ENCODE measurements around the gene ZNF33A. TPM values are rescaled to one million over a fixed set of nuclear protein-coding genes. Genes with fewer than 3 reads are reported as not detected.
"Not testable (repeated sequence)": the region's sequence is repeated elsewhere in the genome, so short reads cannot be mapped to it uniquely, and the experiment has no call there.

Gene ZNF33A
- 70.9 TPM for polyA plus RNA-seq (ENCODE audit: insufficient read length)
- long read RNA-seq, donor 1, full-length matches to known transcripts: 12 of 12 reads
- long read RNA-seq, donor 1, partial matches to known transcripts: 0 of 12 reads
- long read RNA-seq, donor 1, other reads (novel, unspliced or antisense): 0 of 12 reads
- long read RNA-seq, donor 2, full-length matches to known transcripts: 18 of 18 reads
- long read RNA-seq, donor 2, partial matches to known transcripts: 0 of 18 reads
- long read RNA-seq, donor 2, other reads (novel, unspliced or antisense): 0 of 18 reads
- long read RNA-seq, donor 3, full-length matches to known transcripts: 9 of 9 reads
- long read RNA-seq, donor 3, partial matches to known transcripts: 0 of 9 reads
- long read RNA-seq, donor 3, other reads (novel, unspliced or antisense): 0 of 9 reads
- long read RNA-seq, donor 4, partial matches to known transcripts: 0 of 1 reads
- long read RNA-seq, donor 4, other reads (novel, unspliced or antisense): 0 of 1 reads
- long read RNA-seq, donor 5, transcript ZNF33A-203 (5 exons, 3,994 nt): major isoform, 8 of 8 reads
- long read RNA-seq, donor 5, partial matches to known transcripts: 0 of 8 reads
- long read RNA-seq, donor 5, other reads (novel, unspliced or antisense): 0 of 8 reads
- long read RNA-seq, donor 6, full-length matches to known transcripts: 7 of 7 reads
- long read RNA-seq, donor 6, partial matches to known transcripts: 0 of 7 reads
- long read RNA-seq, donor 6, other reads (novel, unspliced or antisense): 0 of 7 reads
- long read RNA-seq, donor 7, full-length matches to known transcripts: 12 of 12 reads
- long read RNA-seq, donor 7, partial matches to known transcripts: 0 of 12 reads
- long read RNA-seq, donor 7, other reads (novel, unspliced or antisense): 0 of 12 reads
- long read RNA-seq, donor 8, full-length matches to known transcripts: 4 of 4 reads
- long read RNA-seq, donor 8, partial matches to known transcripts: 0 of 4 reads
- long read RNA-seq, donor 8, other reads (novel, unspliced or antisense): 0 of 4 reads

DNA sequence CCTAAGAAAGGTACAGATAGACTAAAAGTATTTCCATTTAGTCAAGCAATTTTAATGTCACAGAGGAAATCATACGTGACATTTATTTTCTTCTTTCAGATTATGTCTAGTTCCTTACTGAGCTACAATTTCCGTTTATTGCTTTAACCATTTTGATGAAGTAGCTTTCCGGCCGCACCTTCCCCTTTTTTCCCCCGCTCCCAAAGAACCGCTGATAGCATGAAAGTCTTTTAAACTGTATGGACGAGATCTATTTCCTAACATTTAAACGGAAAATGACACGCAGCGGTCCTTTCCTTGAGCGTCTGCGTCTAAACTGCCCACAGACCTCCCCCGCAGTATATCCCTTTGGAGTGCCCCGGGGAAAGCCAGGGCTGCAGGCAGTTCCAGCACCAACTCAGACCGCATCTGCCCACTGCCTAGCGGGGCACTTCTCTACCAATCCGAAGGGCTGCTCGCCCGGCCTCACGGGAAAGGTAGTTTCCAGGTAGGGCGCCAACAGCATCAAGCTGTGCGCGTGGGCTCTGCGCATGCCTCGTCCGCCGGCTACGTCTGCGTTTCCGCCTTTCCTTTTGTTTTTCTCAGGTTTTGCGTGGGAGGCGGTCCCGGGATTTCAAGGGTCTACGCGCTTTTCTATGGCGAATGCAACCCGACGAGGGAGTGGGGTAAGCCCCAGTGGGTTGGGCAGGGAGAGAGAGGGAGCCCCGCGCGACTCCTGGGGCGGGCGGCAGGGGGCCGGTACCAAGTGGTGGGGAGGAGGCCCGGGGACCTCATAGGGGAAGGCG, at the start of gene ZNF33A:
Gene ZNF33A, plus strand, starts transcription at position 557 of the 785 bp plus-strand sequence. CDS start 1,667 bp downstream, outside the sequence.
- DNase-seq: peak; percentile 92

DNA sequence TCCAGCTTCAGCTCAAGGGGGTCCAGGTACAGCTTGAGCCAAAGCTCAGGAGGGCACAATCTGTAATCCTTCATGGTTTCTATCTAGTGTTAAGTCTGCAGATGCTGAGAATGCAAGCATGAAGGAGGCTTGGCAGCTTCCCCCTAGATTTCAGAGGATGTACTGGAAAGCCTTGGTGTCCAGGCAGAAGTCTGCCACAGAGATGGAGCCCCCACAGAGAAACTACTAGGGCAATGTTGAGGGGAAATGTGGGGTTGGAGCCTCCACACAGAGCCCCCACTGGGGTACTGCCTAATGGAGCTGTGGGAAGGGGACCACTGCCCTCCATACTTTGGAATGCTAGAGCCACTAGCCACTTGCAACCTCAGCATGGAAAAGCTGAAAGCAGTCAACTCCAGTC, 45.5 kb upstream of the ZNF33A start:
- DNase-seq: no peak

DNA sequence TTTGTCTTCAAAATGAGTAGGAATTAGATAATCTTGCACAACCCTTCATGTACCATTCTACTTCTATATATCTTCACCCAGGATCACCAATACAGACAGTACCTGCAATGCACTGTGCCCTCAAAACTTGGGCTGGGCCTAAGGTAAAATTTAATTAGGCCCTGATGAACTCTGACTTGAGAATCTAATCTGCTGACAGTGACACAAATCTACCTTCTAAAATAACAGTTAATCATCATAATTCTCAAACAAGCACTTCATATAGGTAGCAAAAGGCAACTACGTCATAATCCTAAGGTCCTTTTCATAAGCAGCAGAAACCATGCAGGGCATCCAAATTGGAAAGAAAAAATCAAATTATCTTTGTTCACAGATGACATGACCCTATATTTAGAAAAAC, 38.1 kb upstream of the ZNF33A start:
- no peak for DNase-seq

DNA sequence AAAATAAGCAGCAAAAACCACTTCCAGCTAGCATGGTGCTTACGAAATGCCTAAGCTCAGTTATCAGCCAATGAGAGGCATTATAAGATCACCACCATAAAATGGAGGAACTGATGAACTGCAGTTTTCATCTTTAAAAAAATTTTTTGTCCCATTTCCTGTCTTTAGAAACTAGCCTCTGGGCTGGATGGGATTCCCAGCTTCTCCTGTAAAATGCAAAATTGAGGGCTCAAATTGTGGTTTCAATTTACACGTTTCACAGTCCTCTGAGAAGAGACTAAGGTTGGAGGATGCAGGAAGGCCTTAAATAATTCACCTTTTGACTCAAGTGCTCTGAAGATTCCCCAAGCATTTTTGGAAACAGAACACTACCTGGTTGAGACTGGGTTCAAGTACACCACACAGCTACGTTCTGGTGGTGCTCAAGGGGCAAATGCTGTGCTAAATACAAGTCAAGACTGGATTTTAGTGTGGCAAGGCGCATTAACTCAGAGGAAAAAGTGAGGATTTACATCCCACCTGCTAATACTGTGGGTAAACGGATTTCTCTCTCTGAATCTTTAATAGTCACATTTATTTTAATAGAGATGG, 35.0 kb upstream of the ZNF33A start:
- peak; percentile 33 for DNase-seq

DNA sequence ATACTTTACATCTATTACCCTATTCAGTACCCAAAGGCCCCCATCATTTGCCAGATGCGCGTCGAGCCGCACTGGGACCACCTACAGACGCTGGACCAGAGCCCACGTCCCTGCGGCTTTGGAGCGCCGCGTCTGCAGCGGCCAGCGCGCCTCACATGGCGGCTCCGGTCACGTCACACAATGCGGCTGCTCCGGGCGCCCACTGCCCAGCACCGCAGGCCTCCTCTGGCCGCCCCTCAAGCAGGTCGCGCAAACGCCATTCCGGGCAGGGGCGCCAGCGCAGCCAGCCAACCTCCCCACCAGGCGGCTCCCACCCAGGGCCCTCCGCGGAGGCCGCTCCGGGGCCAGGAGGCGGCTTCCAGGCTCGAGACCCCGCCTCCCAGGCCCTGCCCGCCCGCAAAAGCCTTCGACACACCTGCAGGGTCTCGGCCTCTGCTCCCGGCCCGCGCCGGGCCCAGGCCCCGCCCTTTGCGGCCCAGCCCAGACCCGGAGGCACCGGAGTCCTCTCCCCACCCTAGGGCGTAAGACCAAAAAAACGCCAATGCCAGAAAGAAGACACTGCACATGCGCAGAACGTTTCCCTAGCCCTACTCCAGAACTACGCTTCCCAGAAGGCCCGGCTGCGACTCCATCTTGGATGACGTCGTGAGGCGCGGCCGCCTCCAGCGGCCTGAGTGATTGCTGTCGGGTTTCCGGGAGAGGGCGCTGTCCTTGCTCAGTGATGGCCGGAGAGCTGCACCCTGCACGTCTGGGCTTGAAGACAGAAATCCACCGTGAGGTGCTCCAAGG, 34.2 kb upstream of the ZNF33A start, which contains the start of gene ZNF25:
Gene ZNF25, minus strand, starts transcription at position 557 of the 789 bp plus-strand sequence. CDS start 4,925 bp downstream, outside the sequence.
- peak; percentile 99 for DNase-seq

DNA sequence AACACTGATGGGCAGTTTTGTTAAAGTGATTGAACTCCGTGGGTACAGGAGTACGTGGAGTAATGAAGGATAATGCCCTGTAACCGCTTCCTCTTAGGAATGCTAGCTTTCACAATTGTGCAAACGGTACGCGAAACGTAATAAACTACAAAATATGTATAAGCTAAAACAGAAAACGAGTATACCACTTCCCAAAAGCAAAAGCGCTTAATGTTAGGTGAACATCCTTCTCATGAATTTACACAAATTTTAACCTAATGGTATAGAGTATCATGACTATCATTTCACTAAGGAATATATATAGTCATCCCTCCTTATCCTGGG, 33.6 kb upstream of the ZNF33A start:
- no peak for DNase-seq

DNA sequence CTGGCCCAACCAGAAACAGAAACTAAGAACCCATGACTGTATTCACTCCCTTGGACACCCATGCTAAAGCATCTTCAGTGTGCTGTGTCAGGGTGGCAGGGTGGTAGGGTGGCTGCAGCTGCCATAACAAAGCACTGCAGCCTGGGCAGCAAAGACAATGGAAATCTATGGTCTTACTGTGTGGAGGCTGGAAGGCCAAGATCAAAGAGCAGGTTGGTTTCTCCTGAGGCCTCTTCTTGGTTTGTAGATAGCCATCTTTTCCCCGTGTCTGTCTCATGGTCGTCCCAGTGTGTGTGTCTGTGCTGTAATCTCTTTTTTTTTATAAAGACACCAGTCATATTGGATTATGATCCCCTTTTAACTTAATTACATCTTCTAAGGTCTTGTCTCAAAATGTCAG, 18.8 kb upstream of the ZNF33A start:
- no peak for DNase-seq

DNA sequence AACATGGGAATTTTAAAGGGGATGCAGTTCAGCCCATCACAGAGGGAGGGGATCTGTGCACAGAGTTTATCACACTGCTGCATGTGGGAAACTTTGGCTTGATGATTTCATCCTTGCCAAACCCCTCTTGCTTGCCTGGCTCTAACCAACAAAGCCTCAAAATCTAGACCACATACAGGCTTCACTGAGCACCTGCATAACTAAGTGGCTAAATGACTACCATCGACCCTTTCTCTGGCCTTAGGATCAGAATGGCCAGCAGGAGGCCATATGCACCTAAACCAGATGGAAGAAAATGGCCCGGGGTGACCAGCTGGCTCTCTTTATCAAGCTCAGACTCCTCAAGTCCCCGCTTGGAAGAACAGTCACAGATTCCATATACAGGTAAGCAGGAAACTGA, 18.4 kb upstream of the ZNF33A start:
- DNase-seq: no peak

DNA sequence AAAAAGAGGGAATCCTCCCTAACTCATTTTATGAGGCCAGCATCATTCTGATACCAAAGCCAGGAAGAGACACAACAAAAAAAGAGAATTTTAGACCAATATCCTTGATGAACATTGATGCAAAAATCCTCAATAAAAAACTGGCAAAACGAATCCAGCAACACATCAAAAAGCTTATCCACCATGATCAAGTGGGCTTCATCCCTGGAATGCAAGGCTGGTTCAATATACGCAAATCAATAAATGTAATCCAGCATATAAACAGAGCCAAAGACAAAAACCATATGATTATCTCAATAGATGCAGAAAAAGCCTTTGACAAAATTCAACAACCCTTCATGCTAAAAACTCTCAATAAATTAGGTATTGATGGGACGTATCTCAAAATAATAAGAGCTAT, 11.6 kb upstream of the ZNF33A start:
- not testable (repeated sequence) for DNase-seq

DNA sequence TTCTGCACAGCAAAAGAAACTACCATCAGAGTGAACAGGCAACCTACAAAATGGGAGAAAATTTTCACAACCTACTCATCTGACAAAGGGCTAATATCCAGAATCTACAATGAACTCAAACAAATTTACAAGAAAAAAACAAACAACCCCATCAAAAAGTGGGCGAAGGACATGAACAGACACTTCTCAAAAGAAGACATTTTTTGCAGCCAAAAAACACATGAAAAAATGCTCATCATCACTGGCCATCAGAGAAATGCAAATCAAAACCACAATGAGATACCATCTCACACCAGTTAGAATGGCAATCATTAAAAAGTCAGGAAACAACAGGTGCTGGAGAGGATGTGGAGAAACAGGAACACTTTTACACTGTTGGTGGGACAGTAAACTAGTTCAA, 10.0 kb upstream of the ZNF33A start:
- DNase-seq: not testable (repeated sequence)

DNA sequence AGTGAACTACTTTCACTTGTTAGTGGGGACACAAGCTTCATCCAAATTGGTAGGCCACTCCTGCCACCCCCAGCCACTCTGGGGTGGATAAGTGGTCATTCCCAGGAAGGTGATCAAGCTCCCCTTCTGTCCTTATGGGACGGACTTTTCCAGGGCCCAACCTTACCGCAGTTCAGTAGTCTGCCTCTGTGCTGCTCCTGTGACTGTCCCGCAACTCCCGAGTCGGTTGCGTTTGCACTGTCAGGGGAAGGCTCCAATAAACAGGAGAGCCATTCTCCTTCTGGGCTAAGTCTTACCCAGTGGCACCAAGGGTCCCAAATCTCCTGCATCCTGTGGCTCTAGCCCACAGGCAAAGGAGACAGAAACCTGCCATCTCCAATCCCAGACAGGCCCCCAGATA, 7.4 kb upstream of the ZNF33A start:
- no peak for DNase-seq

DNA sequence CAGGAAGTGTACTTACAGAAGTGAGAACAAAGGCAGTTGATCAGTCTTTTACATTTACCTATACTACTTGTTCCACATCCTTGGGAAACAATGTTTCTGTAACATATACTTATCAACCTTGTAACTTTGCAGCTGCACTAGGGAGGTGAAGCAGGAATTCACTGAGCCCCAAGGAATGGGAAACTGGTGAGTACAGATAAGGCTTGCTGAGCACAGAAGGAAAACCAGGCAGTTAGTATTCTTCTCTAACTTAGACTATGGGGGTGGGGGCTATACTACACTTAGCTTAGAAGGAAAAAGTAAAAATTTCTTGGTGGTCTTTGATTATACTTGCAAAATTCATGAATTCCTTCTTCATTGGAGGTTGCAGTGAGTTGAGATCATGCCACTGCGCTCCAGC, 6.9 kb upstream of the ZNF33A start:
- DNase-seq: no peak

DNA sequence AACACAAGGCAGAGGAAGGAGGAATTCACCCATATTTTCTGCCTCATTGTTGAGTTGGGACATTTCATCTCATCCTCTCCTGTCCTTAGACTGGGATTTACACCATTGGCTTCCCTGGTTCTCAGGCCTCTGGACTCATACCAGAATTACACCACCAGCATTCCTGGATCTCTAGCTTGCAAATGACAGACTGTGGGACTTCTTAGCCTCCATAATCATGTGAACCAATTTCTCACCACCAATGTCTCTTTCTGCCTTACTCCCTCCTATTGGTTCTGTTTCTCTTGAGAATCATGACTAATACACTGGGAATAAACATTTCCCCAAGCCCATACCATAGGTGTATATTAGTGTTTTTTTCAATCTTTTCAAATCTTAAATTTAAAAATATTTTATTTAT, 2.9 kb upstream of the ZNF33A start:
- DNase-seq: no peak

DNA sequence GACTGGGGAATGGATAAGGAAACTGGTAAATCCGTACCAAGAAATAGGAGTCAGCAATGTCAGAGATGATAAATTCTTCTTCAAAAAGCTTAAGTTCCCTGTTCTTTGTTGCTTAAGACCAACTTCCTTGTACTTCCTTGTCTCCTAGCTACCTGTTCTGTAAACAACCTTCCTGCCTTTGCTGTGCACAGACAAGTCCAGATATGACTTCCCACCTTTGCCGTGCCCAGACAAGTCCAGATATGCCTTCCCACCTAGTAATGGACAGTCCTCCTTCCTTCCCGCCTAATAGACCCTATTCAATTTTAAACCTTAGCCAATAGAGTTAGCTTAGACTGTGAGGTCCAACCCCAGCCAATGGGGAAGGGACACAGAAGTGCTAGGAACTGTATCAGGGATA, 2.5 kb upstream of the ZNF33A start:
- no peak for DNase-seq

DNA sequence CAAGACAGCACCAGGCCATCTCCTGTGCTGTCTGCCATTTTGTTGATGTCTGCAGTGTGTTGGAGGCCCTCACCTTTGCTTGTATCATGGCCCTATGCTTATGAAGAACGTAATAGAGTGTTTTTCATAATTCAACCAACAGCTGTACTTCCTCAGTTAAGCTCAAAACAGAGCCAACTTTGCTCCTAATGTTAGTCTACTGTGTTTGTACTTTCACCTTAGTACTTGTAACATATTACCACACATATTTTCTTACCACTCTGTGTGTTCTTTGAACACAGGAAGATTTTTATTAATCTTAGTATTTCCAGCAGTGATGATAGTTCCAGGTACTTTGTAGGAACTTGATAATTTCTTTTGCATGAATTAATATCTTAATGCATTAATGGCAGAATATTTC, 5.9 kb downstream of the ZNF33A start:
- DNase-seq: no peak

DNA sequence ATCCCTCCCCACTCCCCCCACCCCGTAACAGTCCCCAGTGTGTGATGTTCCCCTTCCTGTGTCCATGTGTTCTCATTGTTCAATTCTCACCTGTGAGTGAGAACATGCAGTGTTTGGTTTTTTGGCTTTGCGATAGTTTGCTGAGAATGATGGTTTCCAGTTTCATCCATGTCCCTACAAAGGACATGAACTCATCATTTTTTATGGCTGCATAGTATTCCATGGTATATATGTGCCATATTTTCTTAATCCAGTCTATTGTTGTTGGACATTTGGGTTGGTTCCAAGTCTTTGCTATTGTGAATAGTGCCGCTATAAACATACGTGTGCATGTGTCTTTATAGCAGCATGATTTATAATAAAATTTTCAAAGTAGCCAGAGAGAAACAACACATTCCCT, 8.6 kb downstream of the ZNF33A start:
- not testable (repeated sequence) for DNase-seq

DNA sequence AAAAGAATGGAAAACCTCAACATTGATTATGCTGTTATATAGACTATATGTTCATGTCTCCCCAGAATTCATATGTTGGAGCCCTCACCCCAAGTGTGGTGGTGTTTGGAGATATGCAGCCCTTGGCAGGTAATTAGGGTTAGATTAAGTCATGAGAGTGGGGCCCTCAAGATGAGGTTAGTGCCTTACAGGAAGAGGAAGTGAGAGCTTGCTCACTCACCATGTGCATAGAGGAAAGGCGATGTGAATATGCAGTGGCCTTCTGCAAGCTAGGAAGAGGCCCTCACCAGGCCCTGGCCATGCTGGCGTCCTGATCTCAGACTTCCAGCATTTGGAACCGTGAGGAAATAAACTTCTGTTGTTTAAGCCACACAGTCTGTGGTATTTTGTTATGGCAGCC, 14.8 kb downstream of the ZNF33A start:
- DNase-seq: no peak

DNA sequence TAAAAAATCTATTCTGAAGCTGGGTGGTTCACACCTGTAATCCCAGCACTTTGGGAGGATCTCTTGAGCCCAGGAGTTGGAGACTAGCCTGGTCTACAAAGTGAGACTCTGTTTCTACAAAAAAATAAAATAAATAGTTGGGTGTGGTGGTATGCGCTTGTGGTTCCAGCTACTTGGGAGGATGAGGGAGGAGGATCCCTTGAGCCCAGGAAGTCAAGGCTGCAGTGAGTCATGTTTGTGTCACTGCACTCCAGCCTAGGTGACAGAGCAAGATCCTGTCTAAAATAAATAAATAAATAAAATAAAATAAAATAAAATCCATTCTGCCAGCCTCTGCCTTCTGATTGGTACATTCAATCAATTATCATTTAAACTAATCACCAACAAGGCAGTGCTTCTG, 17.5 kb downstream of the ZNF33A start:
- DNase-seq: no peak

DNA sequence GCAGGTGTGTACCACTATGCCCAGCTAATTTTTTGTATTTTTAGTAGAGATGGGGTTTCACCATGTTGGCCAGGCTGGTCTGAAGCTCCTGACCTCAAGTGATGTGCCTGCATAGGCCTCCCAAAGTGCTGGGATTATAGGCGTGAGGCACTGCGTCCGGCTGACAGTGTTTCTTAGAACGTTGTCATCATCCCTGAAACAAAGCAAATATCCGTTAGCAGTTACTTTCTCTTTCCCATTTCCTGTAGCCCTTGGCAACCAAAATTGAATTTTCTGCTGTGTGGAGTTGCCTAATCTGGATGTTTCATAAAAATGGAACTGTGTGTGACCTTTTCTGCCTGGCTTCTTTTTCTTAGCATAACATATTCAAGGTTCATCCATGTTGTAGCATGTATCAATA, 22.4 kb downstream of the ZNF33A start:
- DNase-seq: no peak

DNA sequence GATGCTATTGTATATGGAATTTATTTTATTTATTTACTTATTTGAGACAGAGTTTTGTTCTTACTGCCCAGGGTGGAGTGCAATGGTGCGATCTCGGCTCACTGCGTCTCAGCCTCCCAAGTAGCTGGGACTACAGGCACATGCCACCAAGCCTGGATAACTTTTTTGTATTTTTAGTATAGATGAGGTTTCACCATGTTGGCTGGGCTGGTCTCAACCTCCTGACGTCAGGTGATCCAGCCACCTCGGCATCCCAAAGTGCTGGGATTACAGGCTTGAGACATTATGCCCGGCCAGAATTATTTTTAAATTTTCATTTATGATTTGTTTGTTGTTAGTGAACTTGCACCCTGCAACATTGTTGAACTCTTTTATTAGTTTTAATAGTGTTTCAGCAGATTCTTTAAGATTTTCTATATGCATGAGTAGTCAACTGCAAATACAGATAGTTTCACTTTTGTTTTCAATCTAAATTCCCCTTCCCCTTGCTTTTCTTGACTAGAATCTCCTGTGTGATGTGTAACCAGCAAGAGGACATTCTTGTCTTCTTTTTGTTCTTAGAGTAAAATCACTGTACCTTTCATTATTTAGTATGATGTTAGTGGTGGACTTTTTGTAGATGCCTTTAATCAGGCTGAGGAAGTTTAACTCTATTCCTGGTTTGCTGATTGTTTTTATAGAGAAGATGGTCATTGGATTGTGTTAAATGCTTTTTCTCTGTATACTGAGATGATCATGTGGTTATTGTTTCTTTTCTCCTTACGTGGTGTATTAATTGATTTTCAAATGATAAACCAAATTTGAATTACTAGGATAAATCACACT, 27.8 kb downstream of the ZNF33A start:
- DNase-seq: no peak
